Measurements from ENCODE around the gene XRCC5. TPM values are rescaled to one million over a fixed set of nuclear protein-coding genes. Genes with fewer than 3 reads are reported as not detected.

XRCC5 gene
- total RNA-seq, 1 experiment from 2014 or later, result 322 TPM

DNA sequence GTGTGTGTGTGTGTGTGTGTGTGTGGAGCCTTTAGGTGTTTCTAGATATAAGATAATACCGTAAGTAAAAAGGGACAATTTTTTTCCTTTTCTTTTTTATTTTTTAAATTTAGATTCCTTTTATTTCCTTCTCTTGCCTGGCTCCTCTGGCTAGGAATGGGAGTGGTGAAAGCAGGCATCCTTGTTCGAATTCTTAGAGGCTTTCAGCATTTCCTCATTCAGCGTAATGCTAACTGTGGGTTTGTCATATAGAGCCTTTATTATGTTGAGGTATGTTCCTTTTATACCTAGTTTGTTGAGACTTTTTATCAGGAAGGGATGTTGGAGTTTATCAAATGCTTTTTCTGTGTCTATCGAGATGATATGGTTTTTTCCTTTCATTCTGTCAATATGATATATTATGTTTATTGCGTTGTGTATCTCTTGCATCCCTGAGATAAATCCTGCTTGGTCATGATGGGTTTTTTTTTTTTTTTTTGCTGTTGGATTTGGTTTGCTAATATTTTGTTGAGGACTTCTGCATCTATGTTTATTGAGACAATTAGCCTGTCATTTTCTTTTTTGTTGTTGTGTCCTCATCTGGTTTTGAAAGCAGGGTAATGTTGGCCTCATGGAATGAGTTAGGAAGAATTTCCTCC is 120.2 kb downstream of the XRCC5 start:
- no TSS peak for BruUV-seq (replicated peaks)
- in situ Hi-C loops (cut with HindIII; ENCODE audit: low pct_unique_long_range_greater_than_20kb, low sequenced_read_pairs), result no loop called here
- POLR2A ChIA-PET, result no interaction called here

GRCh38 chr2:216231867-216232266 is 122.7 kb downstream of the XRCC5 start:
- no peaks in the 10 kb centered on the region for H3K36me3 ChIP-seq (ENCODE audit: control insufficient read depth, insufficient read depth, low read length)
- no TSS peak for BruUV-seq (replicated peaks)

More for the DNA sequence above, 120.2 kb downstream of the XRCC5 start:
- CTCF ChIA-PET, result no interaction called here
- DNase-seq (ENCODE audit: low read depth, low spot score) (no peak), ATAC-seq (no peak)
- H3K27ac ChIP-seq (ENCODE audit: low read length), result no peak overlapping the region
- H3K4me3 ChIP-seq (ENCODE audit: low read depth in 2 of 2, low read length in 2 of 2), result no peak overlapping the region
- no peaks in the 10 kb centered on the region for H3K36me3 ChIP-seq (ENCODE audit: control insufficient read depth, insufficient read depth, low read length)
- H3K4me1 ChIP-seq (ENCODE audit: control insufficient read depth, insufficient read depth, low read length), result no peaks in the 10 kb centered on the region
- TF ChIP-seq POLR2AphosphoS5 (IDR thresholded peaks at IDR 0.05; ENCODE audit: low read depth, low read length) (no peak), REST (IDR thresholded peaks at IDR 0.05; ENCODE audit: insufficient read depth in 1 of 2, low read depth in 2 of 2, low read length in 1 of 2) (no peak), SIN3A (IDR thresholded peaks at IDR 0.05; ENCODE audit: borderline replicate concordance, insufficient read depth, low read depth, low read length) (no peak), CTCF (IDR thresholded peaks at IDR 0.05) (no peak)
- no peaks in the 10 kb centered on the region; the same call in 1 of the 2 replicates for H3K9me3 ChIP-seq (ENCODE audit: control insufficient read depth, insufficient read depth, low read depth, low read length)
- intact Hi-C loops (cut with micrococcal nuclease; ENCODE audit: unreplicated experiment), result no loop called here
- no peaks in the 10 kb centered on the region for H3K27me3 ChIP-seq (ENCODE audit: control insufficient read depth, insufficient read depth, low read length)

More at GRCh38 chr2:216231867-216232266, 122.7 kb downstream of the XRCC5 start:
- H3K27ac ChIP-seq (ENCODE audit: low read length), result no peak overlapping the region
- intact Hi-C loops (cut with micrococcal nuclease; ENCODE audit: unreplicated experiment) (no loop called here), in situ Hi-C loops (cut with HindIII; ENCODE audit: low pct_unique_long_range_greater_than_20kb, low sequenced_read_pairs) (no loop called here)
- ChIA-PET CTCF (no interaction called here), POLR2A (no interaction called here)
- H3K4me1 ChIP-seq (ENCODE audit: control insufficient read depth, insufficient read depth, low read length), result no peaks in the 10 kb centered on the region
- H3K4me3 ChIP-seq (ENCODE audit: low read depth in 2 of 2, low read length in 2 of 2), result no peak overlapping the region
- no peak for ATAC-seq
- no peaks in the 10 kb centered on the region; the same call in 1 of the 2 replicates for H3K9me3 ChIP-seq (ENCODE audit: control insufficient read depth, insufficient read depth, low read depth, low read length)
- H3K27me3 ChIP-seq (ENCODE audit: control insufficient read depth, insufficient read depth, low read length), result no peaks in the 10 kb centered on the region
- DNase-seq (ENCODE audit: low read depth, low spot score), result no peak
- TF ChIP-seq CTCF (IDR thresholded peaks at IDR 0.05) (no peak), REST (IDR thresholded peaks at IDR 0.05; ENCODE audit: insufficient read depth in 1 of 2, low read depth in 2 of 2, low read length in 1 of 2) (no peak), TCF7L2 (IDR thresholded peaks at IDR 0.05; ENCODE audit: low read depth, low read length) (no peak), SIN3A (IDR thresholded peaks at IDR 0.05; ENCODE audit: borderline replicate concordance, insufficient read depth, low read depth, low read length) (no peak), POLR2AphosphoS5 (IDR thresholded peaks at IDR 0.05; ENCODE audit: low read depth, low read length) (no peak)
